ENCODE measurements around the gene PLXNA1. TPM values are rescaled to one million over a fixed set of nuclear protein-coding genes. Genes with fewer than 3 reads are reported as not detected.

PLXNA1 gene
- total RNA-seq, 1 donor from 2014 or later, result 26.4 TPM

DNA sequence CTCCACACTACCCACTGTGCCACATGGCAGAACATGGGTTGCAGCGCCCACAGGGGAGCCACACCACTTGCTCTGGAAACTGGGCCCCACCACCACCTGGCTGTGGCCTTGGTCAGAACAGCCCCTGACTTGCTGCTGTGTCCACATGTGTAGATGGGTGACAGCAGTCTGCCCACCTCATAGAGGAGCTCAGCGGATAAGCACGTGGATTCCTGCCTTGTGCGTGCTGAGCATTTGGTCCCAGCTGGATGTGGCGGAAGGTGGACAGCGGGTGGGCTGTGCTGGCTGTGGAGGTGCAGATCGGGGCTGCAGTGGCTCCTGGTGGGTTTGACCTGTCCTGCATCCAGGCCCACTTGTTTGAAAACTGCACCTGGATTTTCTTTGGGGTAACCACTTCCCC, 6.0 kb upstream of the PLXNA1 start:
- no peak overlapping the region for H3K4me3 ChIP-seq
- no peak overlapping the region for H3K27ac ChIP-seq (replicated peaks)
- peaks cover 19% of the 10 kb centered on the region for H3K9me3 ChIP-seq (replicated peaks)
- DNase-seq, result no peak
- H3K36me3 ChIP-seq, result no peaks in the 10 kb centered on the region
- TF ChIP-seq, protein P1, sequence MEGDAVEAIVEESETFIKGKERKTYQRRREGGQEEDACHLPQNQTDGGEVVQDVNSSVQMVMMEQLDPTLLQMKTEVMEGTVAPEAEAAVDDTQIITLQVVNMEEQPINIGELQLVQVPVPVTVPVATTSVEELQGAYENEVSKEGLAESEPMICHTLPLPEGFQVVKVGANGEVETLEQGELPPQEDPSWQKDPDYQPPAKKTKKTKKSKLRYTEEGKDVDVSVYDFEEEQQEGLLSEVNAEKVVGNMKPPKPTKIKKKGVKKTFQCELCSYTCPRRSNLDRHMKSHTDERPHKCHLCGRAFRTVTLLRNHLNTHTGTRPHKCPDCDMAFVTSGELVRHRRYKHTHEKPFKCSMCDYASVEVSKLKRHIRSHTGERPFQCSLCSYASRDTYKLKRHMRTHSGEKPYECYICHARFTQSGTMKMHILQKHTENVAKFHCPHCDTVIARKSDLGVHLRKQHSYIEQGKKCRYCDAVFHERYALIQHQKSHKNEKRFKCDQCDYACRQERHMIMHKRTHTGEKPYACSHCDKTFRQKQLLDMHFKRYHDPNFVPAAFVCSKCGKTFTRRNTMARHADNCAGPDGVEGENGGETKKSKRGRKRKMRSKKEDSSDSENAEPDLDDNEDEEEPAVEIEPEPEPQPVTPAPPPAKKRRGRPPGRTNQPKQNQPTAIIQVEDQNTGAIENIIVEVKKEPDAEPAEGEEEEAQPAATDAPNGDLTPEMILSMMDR (IDR thresholded peaks at IDR 0.05; ENCODE audit: borderline replicate concordance), result no peak
- peaks cover 2% of the 10 kb centered on the region for H3K4me1 ChIP-seq
- intact Hi-C loops (cut with micrococcal nuclease), result loop anchor here (10.0 kb wide), 1 partner anchor 212 kb away; no protein-coding TSS in a partner anchor
- H3K27me3 ChIP-seq (ENCODE audit: low read depth), result peaks cover 24% of the 10 kb centered on the region

GRCh38 chr3:126977821-126978220, 5.1 kb upstream of the PLXNA1 start:
- Histone ChIP-seq H3K4me1 (peaks cover 10% of the 10 kb centered on the region), H3K27ac (replicated peaks) (no peak overlapping the region), H3K36me3 (no peaks in the 10 kb centered on the region), H3K9me3 (replicated peaks) (peaks cover 19% of the 10 kb centered on the region), H3K27me3 (ENCODE audit: low read depth) (peaks cover 15% of the 10 kb centered on the region), H3K4me3 (no peak overlapping the region)
- TF ChIP-seq, protein P1 (IDR thresholded peaks at IDR 0.05; ENCODE audit: borderline replicate concordance), result no peak
- intact Hi-C loops (cut with micrococcal nuclease), result loop anchor here (10.0 kb wide), 1 partner anchor 213 kb away; no protein-coding TSS in a partner anchor
- DNase-seq, result no peak

GRCh38 chr3:126978291-126978690, 4.6 kb upstream of the PLXNA1 start:
- no peak overlapping the region for H3K4me3 ChIP-seq
- TF ChIP-seq, protein P1 (IDR thresholded peaks at IDR 0.05; ENCODE audit: borderline replicate concordance), result no peak
- no peak overlapping the region for H3K27ac ChIP-seq (replicated peaks)
- peaks cover 10% of the 10 kb centered on the region for H3K4me1 ChIP-seq
- DNase-seq, result no peak
- H3K36me3 ChIP-seq, result no peaks in the 10 kb centered on the region
- intact Hi-C loops (cut with micrococcal nuclease), result loop anchor here (10.0 kb wide), 1 partner anchor 213 kb away; no protein-coding TSS in a partner anchor
- H3K9me3 ChIP-seq (replicated peaks), result peaks cover 19% of the 10 kb centered on the region
- peaks cover 10% of the 10 kb centered on the region for H3K27me3 ChIP-seq (ENCODE audit: low read depth)

GRCh38 chr3:126979046-126979628, 3.8 kb upstream of the PLXNA1 start:
- intact Hi-C loops (cut with micrococcal nuclease), result loop anchor here (10.0 kb wide), 1 partner anchor 214 kb away; no protein-coding TSS in a partner anchor
- Histone ChIP-seq H3K27ac (replicated peaks) (no peak overlapping the region), H3K9me3 (replicated peaks) (peaks cover 14% of the 10 kb centered on the region), H3K4me3 (no peak overlapping the region), H3K27me3 (ENCODE audit: low read depth) (peaks cover 7% of the 10 kb centered on the region), H3K36me3 (no peaks in the 10 kb centered on the region), H3K4me1 (peaks cover 17% of the 10 kb centered on the region)
- no peak for DNase-seq
- TF ChIP-seq, protein P1 (IDR thresholded peaks at IDR 0.05; ENCODE audit: borderline replicate concordance), result no peak

DNA sequence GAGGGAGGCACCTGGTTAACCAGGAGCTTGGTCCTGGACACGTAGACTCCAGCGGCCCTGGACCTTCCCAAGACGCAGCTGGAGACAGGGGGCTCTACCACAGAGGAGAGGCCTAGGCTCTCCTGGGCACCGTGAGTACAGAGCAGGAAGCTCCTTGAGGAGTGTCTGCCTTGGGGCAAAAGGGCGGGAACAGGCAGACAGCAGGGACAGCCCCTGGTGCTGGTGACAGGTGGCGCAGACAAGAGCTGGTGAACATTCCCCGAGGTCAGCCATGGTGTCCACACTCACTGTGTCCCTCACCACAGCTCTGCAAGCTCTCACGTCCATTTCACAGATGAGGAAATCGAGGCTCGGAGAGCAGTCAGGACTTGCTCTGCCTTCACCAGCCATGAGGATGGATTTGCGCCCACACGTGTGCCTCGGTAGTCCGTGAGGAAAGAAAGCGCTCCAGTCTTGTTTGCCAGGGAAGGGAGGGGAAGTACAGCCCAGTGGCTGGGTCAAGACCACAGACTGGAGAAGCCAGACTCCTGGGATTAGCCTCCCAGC, 2.6 kb upstream of the PLXNA1 start:
- Histone ChIP-seq H3K36me3 (no peaks in the 10 kb centered on the region), H3K27ac (replicated peaks) (no peak overlapping the region), H3K4me1 (peaks cover 29% of the 10 kb centered on the region), H3K9me3 (replicated peaks) (peaks cover 2% of the 10 kb centered on the region), H3K4me3 (no peak overlapping the region), H3K27me3 (ENCODE audit: low read depth) (peaks cover 13% of the 10 kb centered on the region)
- no peak for DNase-seq
- TF ChIP-seq, protein P1 (IDR thresholded peaks at IDR 0.05; ENCODE audit: borderline replicate concordance), result no peak
- intact Hi-C loops (cut with micrococcal nuclease), result no loop called here
